Left lung (tissue), 10 donors: ENCODE data around the gene GPBP1L1. TPM values are rescaled to one million over a fixed set of nuclear protein-coding genes. Genes with fewer than 3 reads are reported as not detected.

Experiments
- ATAC-seq: fragments of 200-7000 bp; cut with Tn5 transposase; one replicate; pipeline ENCODE4 v1.9.1; 2020; ENCODE audit warnings: moderate library complexity
- DNase-seq, 4 donors: peaks; one replicate each; pipeline ENCODE4 v3.0.0-alpha.2; 2013 to 2020
- H3K27ac ChIP-seq, 2 donors: fragments of 200-600 bp; sonication (generic) in 1 of 2; one replicate each; pipeline versions ENCODE4 v1.5.0 to v1.8.0; 2020 to 2021
- H3K27me3 ChIP-seq, 2 donors: fragments of 200-600 bp; sonication (generic) in 1 of 2; one replicate each; pipeline versions ENCODE4 v1.5.0 to v1.8.0; 2020 to 2021
- H3K36me3 ChIP-seq, 2 donors: fragments of 200-600 bp; sonication (generic) in 1 of 2; one replicate each; pipeline versions ENCODE4 v1.5.0 to v1.8.0; 2020 to 2021
- H3K4me1 ChIP-seq, 2 donors: fragments of 200-600 bp; one replicate each; pipeline ENCODE4 v1.8.0; 2021
- H3K4me3 ChIP-seq, 2 donors: fragments of 200-600 bp; sonication (generic) in 1 of 2; one replicate each; pipeline versions ENCODE4 v1.5.0 to v1.8.0; 2020 to 2021; ENCODE audit warnings: mild to moderate bottlenecking in 1 of 2
- H3K9me3 ChIP-seq, 2 donors: fragments of 200-600 bp; sonication (generic) in 1 of 2; one replicate each; pipeline versions ENCODE4 v1.5.0 to v1.8.0; 2020 to 2021
- CTCF ChIP-seq, 2 donors: fragments of 200-600 bp; sonication (generic) in 1 of 2; IDR thresholded peaks; one replicate each; pipeline versions ENCODE4 v1.5.0 to v1.8.0; 2021; ENCODE audit warnings: antibody characterized with exemption in 2 of 2
- intact Hi-C, 2 donors: fragments of 100-400 bp; cut with DNase I; formaldehyde crosslinking; loops; one replicate each; pipeline versions ENCODE4 v1.11.2 to v1.14.2; 2022
- polyA plus RNA-seq, 6 donors: library from polyadenylated mRNA; unstranded; fragments of 120-200 nt; gene quantifications; one replicate each; pipeline ENCODE4 v1.2.1, GENCODE V29; 2013; ENCODE audit not compliant: insufficient read length in 6 of 6
- total RNA-seq, 2 donors: library from RNA; stranded (reverse); fragmentation: NEBNext Ultra II Directional; extraction: Animal tissue kit (Norgen Biotek cat#: 25700); gene quantifications; one replicate each; pipeline ENCODE4 v1.2.1, GENCODE V29; 2021
- donor health status: DM: no; HTN: yes; CAD: no.
- donor health status: DM: no; HTN: no; CAD: no.

Gene GPBP1L1
- total and polyA plus RNA-seq, 8 donors = 94.9 to 132 (median 111) TPM

GRCh38 chr1:45687014-45687753 is 851 bp upstream of the GPBP1L1 start:
- intact Hi-C loops = no loop called here
- DNase-seq (peak; percentile 97 to 100 (median 99)), ATAC-seq (peak; percentile 94)
- TF ChIP-seq CTCF (IDR thresholded peaks at IDR 0.05) = no peak
- Histone ChIP-seq H3K36me3 (peaks cover 0 to 16% of the 10 kb centered on the region in 2 donors), H3K4me1 (peaks cover 31 to 49% of the 10 kb centered on the region in 2 donors), H3K9me3 (no peaks in the 10 kb centered on the region), H3K27ac (peak overlapping the region; percentile 99), H3K4me3 (peak overlapping the region; percentile 91 to 100), H3K27me3 (no peaks in the 10 kb centered on the region)

- intact Hi-C loops = no loop called here
- Histone ChIP-seq H3K4me3 (peak overlapping the region; percentile 91 to 100), H3K9me3 (no peaks in the 10 kb centered on the region), H3K36me3 (peaks cover 0 to 5% of the 10 kb centered on the region in 2 donors), H3K27ac (peak overlapping the region; percentile 99), H3K4me1 (peaks cover 33 to 61% of the 10 kb centered on the region in 2 donors), H3K27me3 (no peaks in the 10 kb centered on the region)
- TF ChIP-seq CTCF (IDR thresholded peaks at IDR 0.05) = no peak
- ATAC-seq = peak; percentile 9
- DNase-seq = peak in 2 of 4 donors; percentile 73 to 74
Measured at GRCh38 chr1:45686015-45686287, 382 bp downstream of the GPBP1L1 start.

GRCh38 chr1:45685308-45686014 is 872 bp downstream of the GPBP1L1 start:
- DNase-seq (peak in 1 of 4 donors; percentile 16), ATAC-seq (no peak)
- Histone ChIP-seq H3K36me3 (peaks cover 0 to 3% of the 10 kb centered on the region in 2 donors), H3K27me3 (no peaks in the 10 kb centered on the region), H3K4me1 (peaks cover 38 to 65% of the 10 kb centered on the region in 2 donors), H3K4me3 (peak overlapping the region; percentile 91 to 100), H3K27ac (peak overlapping the region; percentile 99), H3K9me3 (no peaks in the 10 kb centered on the region)
- intact Hi-C loops = no loop called here
- no peak for TF ChIP-seq CTCF (IDR thresholded peaks at IDR 0.05)

GRCh38 chr1:45684402-45684801 is 1.9 kb downstream of the GPBP1L1 start:
- Histone ChIP-seq H3K4me1 (peaks cover 48 to 65% of the 10 kb centered on the region in 2 donors), H3K27ac (no peak overlapping the region), H3K9me3 (no peaks in the 10 kb centered on the region), H3K4me3 (peak overlapping the region; percentile 91 to 100), H3K36me3 (no peaks in the 10 kb centered on the region), H3K27me3 (no peaks in the 10 kb centered on the region)
- DNase-seq = no peak
- no peak for ATAC-seq
- intact Hi-C loops = no loop called here
- TF ChIP-seq CTCF (IDR thresholded peaks at IDR 0.05) = no peak

DNA sequence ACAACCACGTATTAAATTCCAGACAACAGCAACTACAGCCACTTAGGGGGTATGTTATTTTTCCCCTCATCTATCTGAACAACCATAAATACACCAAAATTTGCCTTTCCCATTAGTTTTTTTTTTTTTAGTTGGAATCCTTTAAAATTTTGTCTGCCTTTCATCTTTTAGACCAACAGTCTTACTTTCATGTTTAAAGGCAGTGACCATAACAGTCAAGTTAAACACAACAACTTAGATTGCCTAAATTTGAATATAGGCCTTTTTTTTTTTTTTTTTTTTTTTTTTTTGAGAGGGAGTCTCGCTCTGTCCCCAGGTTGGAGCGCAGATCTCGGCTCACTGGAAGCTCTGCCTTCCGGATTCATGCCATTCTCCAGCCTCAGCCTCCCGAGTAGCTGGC is 3.4 kb downstream of the GPBP1L1 start:
- no peaks in the 10 kb centered on the region for H3K36me3 ChIP-seq
- peaks cover 52 to 71% of the 10 kb centered on the region in 2 donors for H3K4me1 ChIP-seq
- no peaks in the 10 kb centered on the region for H3K27me3 ChIP-seq
- DNase-seq (no peak), ATAC-seq (no peak)
- no peak overlapping the region for H3K27ac ChIP-seq
- no peak overlapping the region for H3K4me3 ChIP-seq
- intact Hi-C loops = no loop called here
- TF ChIP-seq CTCF (IDR thresholded peaks at IDR 0.05) = no peak
- H3K9me3 ChIP-seq = no peaks in the 10 kb centered on the region
